ENCODE data around the gene FATE1. TPM values are rescaled to one million over a fixed set of nuclear protein-coding genes. Genes with fewer than 3 reads are reported as not detected.
A peak's percentile ranks its signal among the peaks of the same experiment; 100 is the strongest.

The FATE1 gene
- total and polyA plus RNA-seq, 2 of the 13 experiments (the other 11 are each of a cell fraction or from before 2014, with no cell fraction given): not detected

DNA sequence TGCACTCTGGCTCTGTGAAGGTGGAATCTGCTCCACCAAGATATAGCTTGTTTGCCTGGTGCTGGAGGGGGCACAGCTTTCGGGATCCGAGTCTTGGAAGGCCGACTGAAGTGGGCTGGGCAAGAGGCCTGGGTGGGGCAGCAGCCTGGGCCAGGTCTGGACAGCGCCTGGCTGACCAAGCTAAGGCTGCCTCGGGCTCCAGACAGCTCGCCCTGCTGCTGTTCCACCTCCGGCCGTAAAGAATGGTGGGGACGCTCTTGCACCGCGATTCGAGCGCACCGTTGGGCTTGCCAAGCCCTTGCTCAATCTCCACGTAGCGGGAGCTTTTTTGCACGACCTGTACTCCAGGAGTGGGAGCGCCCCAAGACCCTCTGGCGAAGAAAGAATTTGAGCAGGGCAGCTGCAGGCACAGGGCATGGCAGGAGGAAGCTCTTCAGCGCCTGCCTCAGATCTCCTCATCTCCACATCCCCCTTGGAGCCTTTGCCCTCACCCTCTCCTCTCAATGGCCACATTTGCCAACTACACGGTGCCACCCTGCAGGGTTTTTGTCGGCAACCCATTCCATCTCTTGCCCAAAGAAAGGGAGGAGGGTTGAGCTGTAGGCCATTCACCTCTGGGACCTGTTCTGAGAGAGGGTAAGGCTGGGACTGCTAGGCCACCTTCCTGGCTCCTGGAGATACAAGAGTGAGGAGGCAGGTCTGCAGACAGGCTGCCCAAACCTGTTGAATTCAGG, 37.6 kb downstream of the FATE1 start (continued):
- TF ChIP-seq XRCC5 (optimal IDR thresholded peaks at IDR 0.05; ENCODE audit: low read length): peak; percentile 33
- peak; percentile 96 for TF ChIP-seq STAG1 (CRISPR knock-in tag; IDR thresholded peaks at IDR 0.05)
- 0 out of 2 replicates have a peak, but pooled peaks have one; percentile 59 for TF ChIP-seq MIER2 (CRISPR knock-in tag; IDR thresholded peaks at IDR 0.05)
- TF ChIP-seq CEBPG (CRISPR knock-in tag; IDR thresholded peaks at IDR 0.05): peak; percentile 64
- peak; percentile 10; the same call in 1 of the 2 replicates for TF ChIP-seq SMC3 (IDR thresholded peaks at IDR 0.05; ENCODE audit: low read length)

DNA sequence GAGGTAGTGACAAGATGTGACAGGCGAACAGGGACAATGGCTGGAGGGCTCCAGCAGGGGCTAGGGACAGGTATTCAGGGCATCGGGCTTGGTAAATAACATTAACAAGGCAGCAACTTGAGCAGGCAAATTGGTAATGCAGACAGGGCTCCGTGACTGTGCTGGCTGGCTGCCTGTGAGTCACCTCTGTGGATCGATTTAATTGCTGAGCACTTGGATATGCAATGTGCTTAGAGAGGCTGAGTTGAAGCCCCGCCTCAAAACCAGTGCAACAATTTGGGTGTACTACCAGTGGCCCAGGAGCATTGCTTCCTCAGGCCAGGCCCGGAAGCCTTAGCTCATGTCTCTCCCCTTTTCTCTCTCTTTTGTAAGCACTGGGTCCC, 38.2 kb downstream of the FATE1 start:
- ATAC-seq (peak; percentile 33; the same call in 2 of the 3 replicates), FAIRE-seq (no peak), DNase-seq (ENCODE audit: low spot score) (no peak)
- H3K27me3 ChIP-seq (ENCODE audit: control insufficient read depth in 1 of 2, insufficient read depth in 2 of 2, low read length in 2 of 2): no peaks in the 10 kb centered on the region
- no peak overlapping the region for H3K27ac ChIP-seq (ENCODE audit: extremely low read length, insufficient read depth, low read length)
- CTCF ChIA-PET (ENCODE audit: low intra/inter-chr PET ratio, low total read pairs): interaction anchor here (1.4 to 1.9 kb wide), 2 partner anchors 878 to 882 kb away, joined by 4 to 11 read pairs; no protein-coding TSS in a partner anchor
- 0% methylated on average over 1 of the region's 6 CpGs for WGBS (ENCODE audit: low lambda C conversion rate)
- no peak overlapping the region for H3K4me3 ChIP-seq (replicated peaks in 1 of 3; ENCODE audit: insufficient read depth in 1 of 3, low read depth in 2 of 3, low read length in 3 of 3)
- TF ChIP-seq ZNF720 (CRISPR knock-in tag; IDR thresholded peaks at IDR 0.05): no peak
- TF ChIP-seq YY1 (IDR thresholded peaks at IDR 0.05; ENCODE audit: insufficient read depth, insufficient replicate concordance, low read depth, low read length): no peak
- no peak for TF ChIP-seq ZNF891 (CRISPR knock-in tag; IDR thresholded peaks at IDR 0.05)
- no peak for TF ChIP-seq MIER2 (CRISPR knock-in tag; IDR thresholded peaks at IDR 0.05)
- no peak for TF ChIP-seq MTF1 (CRISPR knock-in tag; IDR thresholded peaks at IDR 0.05)
- TF ChIP-seq SMAD3 (CRISPR knock-in tag; IDR thresholded peaks at IDR 0.05): no peak
- TF ChIP-seq, protein P1, sequence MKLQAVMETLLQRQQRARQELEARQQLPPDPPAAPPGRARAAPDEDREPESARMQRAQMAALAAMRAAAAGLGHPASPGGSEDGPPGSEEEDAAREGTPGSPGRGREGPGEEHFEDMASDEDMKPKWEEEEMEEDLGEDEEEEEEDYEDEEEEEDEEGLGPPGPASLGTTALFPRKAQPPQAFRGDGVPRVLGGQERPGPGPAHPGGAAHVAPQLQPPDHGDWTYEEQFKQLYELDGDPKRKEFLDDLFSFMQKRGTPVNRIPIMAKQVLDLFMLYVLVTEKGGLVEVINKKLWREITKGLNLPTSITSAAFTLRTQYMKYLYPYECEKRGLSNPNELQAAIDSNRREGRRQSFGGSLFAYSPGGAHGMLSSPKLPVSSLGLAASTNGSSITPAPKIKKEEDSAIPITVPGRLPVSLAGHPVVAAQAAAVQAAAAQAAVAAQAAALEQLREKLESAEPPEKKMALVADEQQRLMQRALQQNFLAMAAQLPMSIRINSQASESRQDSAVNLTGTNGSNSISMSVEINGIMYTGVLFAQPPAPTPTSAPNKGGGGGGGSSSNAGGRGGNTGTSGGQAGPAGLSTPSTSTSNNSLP (IDR thresholded peaks at IDR 0.05; ENCODE audit: low read depth, low read length): no peak
- H2AFZ ChIP-seq (ENCODE audit: low read length): no peak overlapping the region
- H4K20me1 ChIP-seq (ENCODE audit: insufficient read depth, low read length): no peaks in the 10 kb centered on the region
- no peak overlapping the region for H3K9ac ChIP-seq (ENCODE audit: insufficient read depth, low read depth, low read length)
- intact Hi-C loops (cut with micrococcal nuclease; ENCODE audit: unreplicated experiment): no loop called here
- H3K4me1 ChIP-seq (ENCODE audit: insufficient read depth, low read length): no peaks in the 10 kb centered on the region
- in situ Hi-C loops (cut with HindIII; ENCODE audit: extremely low pct_ligation_motif_present, low pct_unique_long_range_greater_than_20kb): no loop called here
- no TSS peak for BruUV-seq (replicated peaks)
- no peaks in the 10 kb centered on the region for H3K9me3 ChIP-seq (ENCODE audit: low read length)
- no peaks in the 10 kb centered on the region for H3K79me2 ChIP-seq (ENCODE audit: insufficient read depth, low read length)
- H3K4me2 ChIP-seq (ENCODE audit: low read depth, low read length): no peak overlapping the region
- POLR2A ChIA-PET: no interaction called here
- no peaks in the 10 kb centered on the region for H3K36me3 ChIP-seq (replicated peaks in 1 of 2; ENCODE audit: control insufficient read depth in 1 of 2, insufficient read depth in 2 of 2, low read length in 2 of 2)
